ENCODE data around the gene NARF.

DNA sequence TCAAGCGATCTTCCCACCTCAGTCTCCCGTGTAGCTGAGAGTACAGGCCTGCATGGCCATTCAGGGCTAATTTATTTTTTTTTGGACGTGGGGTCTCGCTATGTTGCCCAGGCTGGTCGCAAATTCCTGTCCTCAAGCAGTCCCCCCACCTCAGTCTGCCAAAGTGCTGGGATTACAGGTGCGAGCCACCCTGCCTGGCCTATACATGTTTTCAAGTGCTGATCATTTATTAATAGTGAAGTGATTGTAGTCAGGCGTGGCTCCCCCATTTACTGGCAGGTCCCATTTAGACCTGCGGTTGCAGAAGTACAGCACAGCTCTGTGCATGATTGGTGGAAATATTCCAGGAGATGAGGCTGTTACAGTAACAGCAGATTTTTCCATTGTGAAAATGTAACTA lies 69.4 kb downstream of the NARF start:
- TF ChIP-seq, protein P1, sequence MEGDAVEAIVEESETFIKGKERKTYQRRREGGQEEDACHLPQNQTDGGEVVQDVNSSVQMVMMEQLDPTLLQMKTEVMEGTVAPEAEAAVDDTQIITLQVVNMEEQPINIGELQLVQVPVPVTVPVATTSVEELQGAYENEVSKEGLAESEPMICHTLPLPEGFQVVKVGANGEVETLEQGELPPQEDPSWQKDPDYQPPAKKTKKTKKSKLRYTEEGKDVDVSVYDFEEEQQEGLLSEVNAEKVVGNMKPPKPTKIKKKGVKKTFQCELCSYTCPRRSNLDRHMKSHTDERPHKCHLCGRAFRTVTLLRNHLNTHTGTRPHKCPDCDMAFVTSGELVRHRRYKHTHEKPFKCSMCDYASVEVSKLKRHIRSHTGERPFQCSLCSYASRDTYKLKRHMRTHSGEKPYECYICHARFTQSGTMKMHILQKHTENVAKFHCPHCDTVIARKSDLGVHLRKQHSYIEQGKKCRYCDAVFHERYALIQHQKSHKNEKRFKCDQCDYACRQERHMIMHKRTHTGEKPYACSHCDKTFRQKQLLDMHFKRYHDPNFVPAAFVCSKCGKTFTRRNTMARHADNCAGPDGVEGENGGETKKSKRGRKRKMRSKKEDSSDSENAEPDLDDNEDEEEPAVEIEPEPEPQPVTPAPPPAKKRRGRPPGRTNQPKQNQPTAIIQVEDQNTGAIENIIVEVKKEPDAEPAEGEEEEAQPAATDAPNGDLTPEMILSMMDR (IDR thresholded peaks at IDR 0.05), result no peak
- no peak for TF ChIP-seq POLR2A (IDR thresholded peaks at IDR 0.05)
